HepG2 (cell line): ENCODE results near the gene THRA. TPM values are rescaled to one million over a fixed set of nuclear protein-coding genes. Genes with fewer than 3 reads are reported as not detected.

Experiments
- CCDC6 ChIP-seq: sonication (generic); formaldehyde crosslinking; IDR thresholded peaks from 2 replicates; pipeline ENCODE4 v1.8.1; 2022; ENCODE audit warnings: mild to moderate bottlenecking, missing genetic modification reagents, moderate library complexity
- HIVEP1 ChIP-seq: sonication (generic); formaldehyde crosslinking; IDR thresholded peaks from 2 replicates; pipeline ENCODE4 v1.4.0; 2020; ENCODE audit warnings: mild to moderate bottlenecking, missing genetic modification reagents
- NFKBIZ ChIP-seq: IDR thresholded peaks from 2 replicates; pipeline ENCODE4 v1.6.1; 2018; ENCODE audit warnings: missing genetic modification reagents, missing compliant biosample characterization
- RXRB ChIP-seq: IDR thresholded peaks from 2 replicates; pipeline ENCODE4 v1.6.1; 2016; ENCODE audit warnings: borderline replicate concordance, missing genetic modification reagents, missing compliant biosample characterization
- SMAD1 ChIP-seq: sonication (generic); formaldehyde crosslinking; IDR thresholded peaks from 2 replicates; pipeline ENCODE4 v1.4.0; 2020; ENCODE audit warnings: missing genetic modification reagents, low read depth, mild to moderate bottlenecking, borderline replicate concordance
- SP4 ChIP-seq: sonication (generic); formaldehyde crosslinking; IDR thresholded peaks from 2 replicates; pipeline ENCODE4 v1.8.1; 2023; ENCODE audit warnings: mild to moderate bottlenecking, missing genetic modification reagents
- ZGPAT ChIP-seq: IDR thresholded peaks from 2 replicates; pipeline ENCODE4 v1.6.1; 2016; ENCODE audit warnings: mild to moderate bottlenecking
- ZNF326 ChIP-seq: sonication (generic); formaldehyde crosslinking; IDR thresholded peaks from 2 replicates; pipeline ENCODE4 v1.4.0; 2020; ENCODE audit warnings: missing genetic modification reagents, borderline replicate concordance
- ZNF333 ChIP-seq: sonication (generic); formaldehyde crosslinking; IDR thresholded peaks from 2 replicates; pipeline ENCODE4 v1.4.0; 2020; ENCODE audit warnings: mild to moderate bottlenecking, missing genetic modification reagents, borderline replicate concordance
- ZNF335 ChIP-seq: sonication (generic); formaldehyde crosslinking; IDR thresholded peaks from 2 replicates; pipeline ENCODE4 v1.4.0; 2020; ENCODE audit warnings: missing genetic modification reagents
- ZNF564 ChIP-seq: sonication (generic); formaldehyde crosslinking; IDR thresholded peaks from 2 replicates; pipeline ENCODE4 v1.8.1; 2023; ENCODE audit warnings: mild to moderate bottlenecking, missing genetic modification reagents
- ZNF788 ChIP-seq: sonication (generic); formaldehyde crosslinking; IDR thresholded peaks from 2 replicates; pipeline ENCODE4 v1.5.0; 2020; ENCODE audit warnings: mild to moderate bottlenecking, missing genetic modification reagents, borderline replicate concordance
- ZSCAN21 ChIP-seq: sonication (generic); formaldehyde crosslinking; IDR thresholded peaks from 2 replicates; pipeline ENCODE4 v1.8.0; 2022; ENCODE audit warnings: mild to moderate bottlenecking, missing genetic modification reagents, moderate library complexity, borderline replicate concordance
- polyA plus RNA-seq, 8 experiments: library from polyadenylated mRNA; depleted of rRNA in 3 of 8; stranded (reverse) in 7 of 8; unstranded in 1 of 8; fragments of >200 nt; fragmentation: Illumina TruSeq in 4 of 8; extraction: Trizol in 4 of 8; gene quantifications; 2 replicates each; pipeline versions ENCODE4 v1.2.1 to v1.2.3, GENCODE V29; 2011 to 2016; ENCODE audit warnings: low read depth in 4 of 8, missing spikeins in 1 of 8, mixed read lengths in 1 of 8; ENCODE audit not compliant: insufficient read depth in 1 of 8
- total RNA-seq, 5 experiments: library from RNA; depleted of rRNA; stranded (reverse); fragments of >200 nt; fragmentation: Illumina TruSeq; extraction: Trizol; gene quantifications; 2 replicates each; pipeline ENCODE4 v1.2.3, GENCODE V29; 2016; ENCODE audit warnings: low read depth in 1 of 5
- TF ChIP-seq, protein P1 (sequence below): sonication (generic); formaldehyde crosslinking; IDR thresholded peaks from 2 replicates; pipeline ENCODE4 v1.5.0; 2020; ENCODE audit warnings: missing genetic modification reagents, mild to moderate bottlenecking, borderline replicate concordance
- TF ChIP-seq, protein P2 (sequence below), 2 experiments: sonication (generic) in 1 of 2; formaldehyde crosslinking in 1 of 2; IDR thresholded peaks; 2 replicates each; pipeline versions ENCODE4 v1.6.1 to v1.9.0; 2014 to 2022; ENCODE audit warnings: antibody characterized with exemption in 1 of 2, borderline replicate concordance in 1 of 2, inconsistent platforms in 1 of 2, low read depth in 1 of 2, missing genetic modification reagents in 1 of 2
- TF ChIP-seq, protein P3 (sequence below): sonication (generic); formaldehyde crosslinking; IDR thresholded peaks from 2 replicates; pipeline ENCODE4 v1.8.1; 2023; ENCODE audit warnings: missing genetic modification reagents, inconsistent platforms, borderline replicate concordance
- TF ChIP-seq, protein P4 (sequence below): sonication (generic); formaldehyde crosslinking; IDR thresholded peaks from 2 replicates; pipeline ENCODE4 v1.4.0; 2020; ENCODE audit warnings: mild to moderate bottlenecking, missing genetic modification reagents

The THRA gene
- total and polyA plus RNA-seq, 2 of the 13 experiments (the other 11 are each of a cell fraction or from before 2014, with no cell fraction given) = 8.0 to 9.9 TPM

- TF ChIP-seq, protein P1, sequence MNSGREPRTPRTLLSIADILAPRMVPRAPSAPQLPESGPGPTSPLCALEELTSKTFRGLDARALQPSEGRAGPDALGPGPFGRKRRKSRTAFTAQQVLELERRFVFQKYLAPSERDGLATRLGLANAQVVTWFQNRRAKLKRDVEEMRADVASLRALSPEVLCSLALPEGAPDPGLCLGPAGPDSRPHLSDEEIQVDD (CRISPR knock-in tag) = 0 out of 2 replicates have a peak, but pooled peaks have one; percentile 10
- TF ChIP-seq ZNF788 (CRISPR knock-in tag) (peak; percentile 37; the same call in 1 of the 2 replicates), RXRB (CRISPR knock-in tag) (no peak), SMAD1 (0 out of 2 replicates have a peak, but pooled peaks have one; percentile 1), ZSCAN21 (CRISPR knock-in tag) (no peak), ZNF335 (CRISPR knock-in tag) (0 out of 2 replicates have a peak, but pooled peaks have one; percentile 12), ZNF333 (peak; percentile 19; the same call in 1 of the 2 replicates), HIVEP1 (0 out of 2 replicates have a peak, but pooled peaks have one; percentile 17), NFKBIZ (no peak), CCDC6 (no peak), SP4 (CRISPR knock-in tag) (no peak), ZNF326 (CRISPR knock-in tag) (no peak), ZNF564 (CRISPR knock-in tag) (0 out of 2 replicates have a peak, but pooled peaks have one; percentile 33), ZGPAT (CRISPR knock-in tag) (0 out of 2 replicates have a peak, but pooled peaks have one; percentile 14)
- TF ChIP-seq, protein P2, sequence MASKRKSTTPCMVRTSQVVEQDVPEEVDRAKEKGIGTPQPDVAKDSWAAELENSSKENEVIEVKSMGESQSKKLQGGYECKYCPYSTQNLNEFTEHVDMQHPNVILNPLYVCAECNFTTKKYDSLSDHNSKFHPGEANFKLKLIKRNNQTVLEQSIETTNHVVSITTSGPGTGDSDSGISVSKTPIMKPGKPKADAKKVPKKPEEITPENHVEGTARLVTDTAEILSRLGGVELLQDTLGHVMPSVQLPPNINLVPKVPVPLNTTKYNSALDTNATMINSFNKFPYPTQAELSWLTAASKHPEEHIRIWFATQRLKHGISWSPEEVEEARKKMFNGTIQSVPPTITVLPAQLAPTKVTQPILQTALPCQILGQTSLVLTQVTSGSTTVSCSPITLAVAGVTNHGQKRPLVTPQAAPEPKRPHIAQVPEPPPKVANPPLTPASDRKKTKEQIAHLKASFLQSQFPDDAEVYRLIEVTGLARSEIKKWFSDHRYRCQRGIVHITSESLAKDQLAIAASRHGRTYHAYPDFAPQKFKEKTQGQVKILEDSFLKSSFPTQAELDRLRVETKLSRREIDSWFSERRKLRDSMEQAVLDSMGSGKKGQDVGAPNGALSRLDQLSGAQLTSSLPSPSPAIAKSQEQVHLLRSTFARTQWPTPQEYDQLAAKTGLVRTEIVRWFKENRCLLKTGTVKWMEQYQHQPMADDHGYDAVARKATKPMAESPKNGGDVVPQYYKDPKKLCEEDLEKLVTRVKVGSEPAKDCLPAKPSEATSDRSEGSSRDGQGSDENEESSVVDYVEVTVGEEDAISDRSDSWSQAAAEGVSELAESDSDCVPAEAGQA (IDR thresholded peaks at IDR 0.05; ENCODE audit: low read depth) = no peak
- TF ChIP-seq, protein P2 (CRISPR knock-in tag; IDR thresholded peaks at IDR 0.05; ENCODE audit: borderline replicate concordance) = no peak
- TF ChIP-seq, protein P3, sequence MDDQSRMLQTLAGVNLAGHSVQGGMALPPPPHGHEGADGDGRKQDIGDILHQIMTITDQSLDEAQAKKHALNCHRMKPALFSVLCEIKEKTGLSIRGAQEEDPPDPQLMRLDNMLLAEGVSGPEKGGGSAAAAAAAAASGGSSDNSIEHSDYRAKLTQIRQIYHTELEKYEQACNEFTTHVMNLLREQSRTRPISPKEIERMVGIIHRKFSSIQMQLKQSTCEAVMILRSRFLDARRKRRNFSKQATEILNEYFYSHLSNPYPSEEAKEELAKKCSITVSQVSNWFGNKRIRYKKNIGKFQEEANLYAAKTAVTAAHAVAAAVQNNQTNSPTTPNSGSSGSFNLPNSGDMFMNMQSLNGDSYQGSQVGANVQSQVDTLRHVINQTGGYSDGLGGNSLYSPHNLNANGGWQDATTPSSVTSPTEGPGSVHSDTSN = no peak
- TF ChIP-seq, protein P4, sequence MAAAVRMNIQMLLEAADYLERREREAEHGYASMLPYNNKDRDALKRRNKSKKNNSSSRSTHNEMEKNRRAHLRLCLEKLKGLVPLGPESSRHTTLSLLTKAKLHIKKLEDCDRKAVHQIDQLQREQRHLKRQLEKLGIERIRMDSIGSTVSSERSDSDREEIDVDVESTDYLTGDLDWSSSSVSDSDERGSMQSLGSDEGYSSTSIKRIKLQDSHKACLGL = 0 out of 2 replicates have a peak, but pooled peaks have one; percentile 7
Measured at GRCh38 chr17:40071313-40072039, 8.7 kb downstream of the THRA start (continued).
